GM12878 (cell line): ENCODE data around the gene ZFPM1. TPM values are rescaled to one million over a fixed set of nuclear protein-coding genes. Genes with fewer than 3 reads are reported as not detected.

Experiments used
- ATF2 ChIP-seq: IDR thresholded peaks from 2 replicates; pipeline ENCODE4 v1.6.1; 2012; ENCODE audit warnings: low read length, inconsistent platforms
- BMI1 ChIP-seq: fragments of 450-650 bp; IDR thresholded peaks from 2 replicates; pipeline ENCODE4 v1.6.1; 2016; ENCODE audit warnings: mild to moderate bottlenecking, moderate library complexity, borderline replicate concordance
- CBFB ChIP-seq: IDR thresholded peaks from 2 replicates; pipeline ENCODE4 v1.6.1; 2016; ENCODE audit warnings: antibody characterized with exemption, low read depth
- CBX5 ChIP-seq: sonication (generic); IDR thresholded peaks from 2 replicates; pipeline ENCODE4 v1.6.1; 2016; ENCODE audit warnings: low read depth, moderate library complexity, mild to moderate bottlenecking, inconsistent platforms
- ESRRA ChIP-seq: IDR thresholded peaks from 2 replicates; pipeline ENCODE4 v1.6.1; 2012; ENCODE audit warnings: mild to moderate bottlenecking, low read length, improper control_type of control experiment
- FOXM1 ChIP-seq: IDR thresholded peaks from 2 replicates; pipeline ENCODE4 v1.6.1; 2012; ENCODE audit warnings: low read depth, mild to moderate bottlenecking, inconsistent platforms, low read length, moderate library complexity
- GATAD2B ChIP-seq: fragments of 450-650 bp; conservative IDR thresholded peaks from 2 replicates; pipeline ENCODE4 v1.6.1; 2017; ENCODE audit warnings: low read depth, mild to moderate bottlenecking, moderate library complexity
- HDGF ChIP-seq: fragments of 450-650 bp; IDR thresholded peaks from 2 replicates; pipeline ENCODE4 v1.6.1; 2016; ENCODE audit warnings: antibody characterized with exemption
- IKZF2 ChIP-seq, 2 experiments: fragments of 450-650 bp; IDR thresholded peaks; 2 replicates each; pipeline ENCODE4 v1.6.1; 2017; ENCODE audit warnings: mild to moderate bottlenecking in 2 of 2, moderate library complexity in 2 of 2
- MEF2B ChIP-seq: fragments of 450-650 bp; IDR thresholded peaks from 2 replicates; pipeline ENCODE4 v1.6.1; 2018; ENCODE audit warnings: mild to moderate bottlenecking, moderate library complexity; ENCODE audit not compliant: partially characterized antibody, poor library complexity, severe bottlenecking
- MXI1 ChIP-seq: fragments of 150-350 bp; IDR thresholded peaks from 2 replicates; pipeline ENCODE4 v1.6.1; 2011; ENCODE audit warnings: low read depth, mild to moderate bottlenecking, inconsistent platforms, low read length, improper control_type of control experiment
- MYB ChIP-seq: fragments of 150-350 bp; IDR thresholded peaks from 2 replicates; pipeline ENCODE4 v1.6.1; 2014; ENCODE audit warnings: mild to moderate bottlenecking, low read depth, low read length, borderline replicate concordance
- MYC ChIP-seq: IDR thresholded peaks from 2 replicates; pipeline ENCODE4 v1.6.1; 2011; ENCODE audit warnings: mild to moderate bottlenecking, low read length, moderate library complexity, inconsistent platforms; ENCODE audit not compliant: insufficient read depth, insufficient replicate concordance, insufficient read length, severe bottlenecking
- NFYA ChIP-seq: IDR thresholded peaks from 2 replicates; pipeline ENCODE4 v1.6.1; 2011; ENCODE audit warnings: low read depth, mild to moderate bottlenecking, low read length, improper control_type of control experiment, borderline replicate concordance
- NFYB ChIP-seq: IDR thresholded peaks from 2 replicates; pipeline ENCODE4 v1.6.1; 2011; ENCODE audit warnings: low read depth, mild to moderate bottlenecking, low read length, improper control_type of control experiment, moderate library complexity; ENCODE audit not compliant: insufficient read depth
- RCOR1 ChIP-seq: conservative IDR thresholded peaks from 2 replicates; pipeline ENCODE4 v1.6.1; 2012; ENCODE audit warnings: low read depth, low read length, improper control_type of control experiment
- RELA ChIP-seq: fragments of 450-650 bp; IDR thresholded peaks from 2 replicates; pipeline ENCODE4 v1.8.0; 2014; ENCODE audit warnings: borderline replicate concordance; ENCODE audit not compliant: partially characterized antibody
- SREBF1 ChIP-seq: IDR thresholded peaks from 2 replicates; pipeline ENCODE4 v1.6.1; 2012; ENCODE audit warnings: mild to moderate bottlenecking, low read length
- SRF ChIP-seq, 2 experiments: IDR thresholded peaks; 2 replicates each; pipeline ENCODE4 v1.6.1; 2011; ENCODE audit warnings: low read depth in 2 of 2, low read length in 2 of 2, mild to moderate bottlenecking in 1 of 2, moderate library complexity in 1 of 2
- ZNF217 ChIP-seq: fragments of 450-650 bp; IDR thresholded peaks from 2 replicates; pipeline ENCODE4 v1.6.1; 2017; ENCODE audit warnings: antibody characterized with exemption, mild to moderate bottlenecking
- ZSCAN29 ChIP-seq: fragments of 450-650 bp; IDR thresholded peaks from 2 replicates; pipeline ENCODE4 v1.6.1; 2017; ENCODE audit warnings: mild to moderate bottlenecking, moderate library complexity
- polyA plus RNA-seq, 11 experiments: library from polyadenylated mRNA; depleted of rRNA in 4 of 11; unstranded in 6 of 11; stranded (reverse) in 5 of 11; fragments of >200 nt; fragmentation: Nextera tagmentation in 4 of 11; fragmentation: Illumina TruSeq in 1 of 11; extraction: Ambion mirVana in 4 of 11; extraction: Trizol in 1 of 11; gene quantifications; 1 replicate in 1 of 11; 2 replicates in 10 of 11; pipeline versions ENCODE4 v1.2.1 to v1.2.3, GENCODE V29; 2011 to 2016; ENCODE audit warnings: inconsistent platforms in 2 of 11, missing spikeins in 2 of 11, low read depth in 1 of 11
- total RNA-seq, 4 experiments: library from RNA; depleted of rRNA in 3 of 4; stranded (reverse); fragments of >200 nt in 3 of 4; fragmentation: Illumina TruSeq in 1 of 4; extraction: Trizol in 1 of 4; gene quantifications; 2 replicates each; pipeline versions ENCODE4 v1.2.1 to v1.2.3, GENCODE V29; 2013 to 2021
- TF ChIP-seq, protein P1 (sequence below): fragments of 450-650 bp; formaldehyde crosslinking; IDR thresholded peaks from 2 replicates; pipeline ENCODE4 v1.5.0; 2022; ENCODE audit warnings: mild to moderate bottlenecking, missing genetic modification characterization
- TF ChIP-seq, protein P2 (sequence below): IDR thresholded peaks from 2 replicates; pipeline ENCODE4 v1.6.1; 2012; ENCODE audit warnings: low read depth, low read length, improper control_type of control experiment
- TF ChIP-seq, protein P3 (sequence below): fragments of 450-650 bp; IDR thresholded peaks from 2 replicates; pipeline ENCODE4 v1.6.1; 2017; ENCODE audit warnings: low read depth, mild to moderate bottlenecking, moderate library complexity

Gene ZFPM1
- total and polyA plus RNA-seq, 10 of the 15 experiments (the other 5 are each of a cell fraction or from before 2014, with no cell fraction given), result 0.02 to 5.1 (median 0.30) TPM

GRCh38 chr16:88569985-88570690 lies 117.1 kb downstream of the ZFPM1 start, which contains the start of gene ZC3H18 (continued):
- no peak for TF ChIP-seq NFYB
- TF ChIP-seq NFYA, result no peak
- TF ChIP-seq CBX5, result no peak
- no peak for TF ChIP-seq SREBF1
- no peak for TF ChIP-seq ZNF217
- no peak for TF ChIP-seq FOXM1
- no peak for TF ChIP-seq ATF2
- 0 out of 2 replicates have a peak, but pooled peaks have one; percentile 40 for TF ChIP-seq CBFB
- TF ChIP-seq BMI1, result no peak
- no peak for TF ChIP-seq IKZF2 (IDR thresholded peaks at IDR 0.05)
- 0 out of 2 replicates have a peak, but pooled peaks have one; percentile 6 for TF ChIP-seq MXI1
- no peak for TF ChIP-seq MYC
- no peak for TF ChIP-seq RCOR1
- TF ChIP-seq ZSCAN29, result no peak
- TF ChIP-seq SRF (IDR thresholded peaks at IDR 0.05; ENCODE audit: low read depth in 2 of 2, low read length in 2 of 2), result peak; percentile 37 to 75; a peak in 2 of 4 replicates
- TF ChIP-seq RELA, result peak; percentile 77
- no peak for TF ChIP-seq HDGF
- TF ChIP-seq, protein P1, sequence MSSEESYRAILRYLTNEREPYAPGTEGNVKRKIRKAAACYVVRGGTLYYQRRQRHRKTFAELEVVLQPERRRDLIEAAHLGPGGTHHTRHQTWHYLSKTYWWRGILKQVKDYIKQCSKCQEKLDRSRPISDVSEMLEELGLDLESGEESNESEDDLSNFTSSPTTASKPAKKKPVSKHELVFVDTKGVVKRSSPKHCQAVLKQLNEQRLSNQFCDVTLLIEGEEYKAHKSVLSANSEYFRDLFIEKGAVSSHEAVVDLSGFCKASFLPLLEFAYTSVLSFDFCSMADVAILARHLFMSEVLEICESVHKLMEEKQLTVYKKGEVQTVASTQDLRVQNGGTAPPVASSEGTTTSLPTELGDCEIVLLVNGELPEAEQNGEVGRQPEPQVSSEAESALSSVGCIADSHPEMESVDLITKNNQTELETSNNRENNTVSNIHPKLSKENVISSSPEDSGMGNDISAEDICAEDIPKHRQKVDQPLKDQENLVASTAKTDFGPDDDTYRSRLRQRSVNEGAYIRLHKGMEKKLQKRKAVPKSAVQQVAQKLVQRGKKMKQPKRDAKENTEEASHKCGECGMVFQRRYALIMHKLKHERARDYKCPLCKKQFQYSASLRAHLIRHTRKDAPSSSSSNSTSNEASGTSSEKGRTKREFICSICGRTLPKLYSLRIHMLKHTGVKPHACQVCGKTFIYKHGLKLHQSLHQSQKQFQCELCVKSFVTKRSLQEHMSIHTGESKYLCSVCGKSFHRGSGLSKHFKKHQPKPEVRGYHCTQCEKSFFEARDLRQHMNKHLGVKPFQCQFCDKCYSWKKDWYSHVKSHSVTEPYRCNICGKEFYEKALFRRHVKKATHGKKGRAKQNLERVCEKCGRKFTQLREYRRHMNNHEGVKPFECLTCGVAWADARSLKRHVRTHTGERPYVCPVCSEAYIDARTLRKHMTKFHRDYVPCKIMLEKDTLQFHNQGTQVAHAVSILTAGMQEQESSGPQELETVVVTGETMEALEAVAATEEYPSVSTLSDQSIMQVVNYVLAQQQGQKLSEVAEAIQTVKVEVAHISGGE (CRISPR knock-in tag), result peak; percentile 58
- TF ChIP-seq, protein P2, sequence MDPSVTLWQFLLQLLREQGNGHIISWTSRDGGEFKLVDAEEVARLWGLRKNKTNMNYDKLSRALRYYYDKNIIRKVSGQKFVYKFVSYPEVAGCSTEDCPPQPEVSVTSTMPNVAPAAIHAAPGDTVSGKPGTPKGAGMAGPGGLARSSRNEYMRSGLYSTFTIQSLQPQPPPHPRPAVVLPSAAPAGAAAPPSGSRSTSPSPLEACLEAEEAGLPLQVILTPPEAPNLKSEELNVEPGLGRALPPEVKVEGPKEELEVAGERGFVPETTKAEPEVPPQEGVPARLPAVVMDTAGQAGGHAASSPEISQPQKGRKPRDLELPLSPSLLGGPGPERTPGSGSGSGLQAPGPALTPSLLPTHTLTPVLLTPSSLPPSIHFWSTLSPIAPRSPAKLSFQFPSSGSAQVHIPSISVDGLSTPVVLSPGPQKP, result peak; percentile 77
- TF ChIP-seq MEF2B, result peak; percentile 12
- TF ChIP-seq GATAD2B, result peak; percentile 81
- TF ChIP-seq, protein P3, sequence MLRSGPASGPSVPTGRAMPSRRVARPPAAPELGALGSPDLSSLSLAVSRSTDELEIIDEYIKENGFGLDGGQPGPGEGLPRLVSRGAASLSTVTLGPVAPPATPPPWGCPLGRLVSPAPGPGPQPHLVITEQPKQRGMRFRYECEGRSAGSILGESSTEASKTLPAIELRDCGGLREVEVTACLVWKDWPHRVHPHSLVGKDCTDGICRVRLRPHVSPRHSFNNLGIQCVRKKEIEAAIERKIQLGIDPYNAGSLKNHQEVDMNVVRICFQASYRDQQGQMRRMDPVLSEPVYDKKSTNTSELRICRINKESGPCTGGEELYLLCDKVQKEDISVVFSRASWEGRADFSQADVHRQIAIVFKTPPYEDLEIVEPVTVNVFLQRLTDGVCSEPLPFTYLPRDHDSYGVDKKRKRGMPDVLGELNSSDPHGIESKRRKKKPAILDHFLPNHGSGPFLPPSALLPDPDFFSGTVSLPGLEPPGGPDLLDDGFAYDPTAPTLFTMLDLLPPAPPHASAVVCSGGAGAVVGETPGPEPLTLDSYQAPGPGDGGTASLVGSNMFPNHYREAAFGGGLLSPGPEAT, result peak; percentile 90
- no peak for TF ChIP-seq ESRRA
- TF ChIP-seq MYB, result no peak
